Myocyte (in vitro differentiated cells): ENCODE results near the gene PCDHGA4. TPM values are rescaled to one million over a fixed set of nuclear protein-coding genes. Genes with fewer than 3 reads are reported as not detected.

ENCODE experiments used
- total RNA-seq: library from RNA; depleted of rRNA; stranded (reverse); fragments of >200 nt; gene quantifications from 2 replicates; pipeline ENCODE4 v1.2.3, GENCODE V29; 2014

Gene PCDHGA4
- total RNA-seq, 1 donor from 2014 or later, result 3.3 TPM

Other genes starting within 250 kb of the PCDHGA4 start
- gene PCDHB4, start 233.2 kb upstream of the PCDHGA4 start, total RNA-seq, result 6.6 and 7.1 TPM in 2 replicates
- gene PCDHB5, start 219.8 kb upstream of the PCDHGA4 start, total RNA-seq, result 0.36 and 1.0 TPM in 2 replicates
- 1.5 and 2.3 TPM in 2 replicates for gene PCDHB6, start 205.0 kb upstream of the PCDHGA4 start, total RNA-seq
- 5.1 and 6.6 TPM in 2 replicates for gene PCDHB7, start 182.4 kb upstream of the PCDHGA4 start, total RNA-seq
- gene PCDHB8, start 177.2 kb upstream of the PCDHGA4 start, total RNA-seq, result 9.5 and 10.4 TPM in 2 replicates
- 13.5 and 14.7 TPM in 2 replicates for gene PCDHB16, start 172.6 kb upstream of the PCDHGA4 start, total RNA-seq
- gene PCDHB9, start 167.9 kb upstream of the PCDHGA4 start, total RNA-seq, result 6.8 TPM in 2 replicates
- gene PCDHB10, start 162.7 kb upstream of the PCDHGA4 start, total RNA-seq, result 6.7 and 7.4 TPM in 2 replicates
- 3.9 and 5.3 TPM in 2 replicates for gene PCDHB11, start 155.4 kb upstream of the PCDHGA4 start, total RNA-seq
- gene PCDHB12, start 146.3 kb upstream of the PCDHGA4 start, total RNA-seq, result 5.4 and 7.2 TPM in 2 replicates
- 5.3 and 6.4 TPM in 2 replicates for gene PCDHB13, start 141.1 kb upstream of the PCDHGA4 start, total RNA-seq
- gene PCDHB14, start 131.7 kb upstream of the PCDHGA4 start, total RNA-seq, result 6.2 and 6.9 TPM in 2 replicates
- 3.1 and 4.6 TPM in 2 replicates for gene PCDHB15, start 109.6 kb upstream of the PCDHGA4 start, total RNA-seq
- gene SLC25A2, start 51.0 kb upstream of the PCDHGA4 start, total RNA-seq, result 0.43 and 0.62 TPM in 2 replicates
- 97.0 and 116 TPM in 2 replicates for gene TAF7, start 34.2 kb upstream of the PCDHGA4 start, total RNA-seq
- gene PCDHGA1, start 24.5 kb upstream of the PCDHGA4 start, total RNA-seq, result 5.2 and 5.9 TPM in 2 replicates
- 0.94 and 1.1 TPM in 2 replicates for gene PCDHGA2, start 16.3 kb upstream of the PCDHGA4 start, total RNA-seq
- 0.48 and 0.57 TPM in 2 replicates for gene PCDHGA3, start 11.2 kb upstream of the PCDHGA4 start, total RNA-seq
- gene PCDHGB1, start 4.9 kb upstream of the PCDHGA4 start, total RNA-seq, result 8.7 and 9.8 TPM in 2 replicates
- 14.0 and 14.5 TPM in 2 replicates for gene PCDHGB2, start 5.0 kb downstream of the PCDHGA4 start, total RNA-seq
- 1.7 and 2.2 TPM in 2 replicates for gene PCDHGA5, start 9.1 kb downstream of the PCDHGA4 start, total RNA-seq
- 1.8 TPM in 2 replicates for gene PCDHGB3, start 15.2 kb downstream of the PCDHGA4 start, total RNA-seq
- gene PCDHGA6, start 18.9 kb downstream of the PCDHGA4 start, total RNA-seq, result 0.88 and 1.8 TPM in 2 replicates
- gene PCDHGA7, start 27.7 kb downstream of the PCDHGA4 start, total RNA-seq, result 1.1 and 2.3 TPM in 2 replicates
- 1.1 and 2.2 TPM in 2 replicates for gene PCDHGB4, start 32.7 kb downstream of the PCDHGA4 start, total RNA-seq
- 1.6 and 2.2 TPM in 2 replicates for gene PCDHGA8, start 37.6 kb downstream of the PCDHGA4 start, total RNA-seq
- gene PCDHGB5, start 42.9 kb downstream of the PCDHGA4 start, total RNA-seq, result 0.47 and 1.4 TPM in 2 replicates
- 0.88 and 1.7 TPM in 2 replicates for gene PCDHGA9, start 47.8 kb downstream of the PCDHGA4 start, total RNA-seq
- 0.78 and 0.96 TPM in 2 replicates for gene PCDHGB6, start 53.0 kb downstream of the PCDHGA4 start, total RNA-seq
- 32.1 and 35.7 TPM in 2 replicates for gene PCDHGA10, start 58.0 kb downstream of the PCDHGA4 start, total RNA-seq
- 1.4 and 3.4 TPM in 2 replicates for gene PCDHGB7, start 62.7 kb downstream of the PCDHGA4 start, total RNA-seq
- gene PCDHGA11, start 66.0 kb downstream of the PCDHGA4 start, total RNA-seq, result 2.0 and 2.1 TPM in 2 replicates
- 4.3 and 4.6 TPM in 2 replicates for gene PCDHGA12, start 75.5 kb downstream of the PCDHGA4 start, total RNA-seq
- gene PCDHGC3, start 120.9 kb downstream of the PCDHGA4 start, total RNA-seq, result 137 and 170 TPM in 2 replicates
- 2.0 and 3.6 TPM in 2 replicates for gene PCDHGC4, start 130.0 kb downstream of the PCDHGA4 start, total RNA-seq
- 2.0 and 2.6 TPM in 2 replicates for gene PCDHGC5, start 134.1 kb downstream of the PCDHGA4 start, total RNA-seq